ENCODE measurements around the gene OR2T35. TPM values are rescaled to one million over a fixed set of nuclear protein-coding genes. Genes with fewer than 3 reads are reported as not detected.

Gene OR2T35
- total and polyA plus RNA-seq, 8 donors, result not detected

GRCh38 chr1:248599396-248599795 is 45.7 kb downstream of the OR2T35 start:
- Histone ChIP-seq H3K4me3 (no peak overlapping the region), H3K4me1 (no peaks in the 10 kb centered on the region), H3K9me3 (peaks cover 0 to 4% (median 0%) of the 10 kb centered on the region in 4 donors), H3K27ac (no peak overlapping the region), H3K36me3 (no peaks in the 10 kb centered on the region), H3K27me3 (no peaks in the 10 kb centered on the region)
- no peak for DNase-seq
- TF ChIP-seq POLR2AphosphoS5 (IDR thresholded peaks at IDR 0.05), result no peak
- no peak for TF ChIP-seq EP300 (IDR thresholded peaks at IDR 0.05)
- 67 to 79% (median 77%) methylated on average over 8 of the region's 8 CpGs for WGBS, 5 donors
- intact Hi-C loops (cut with DNase I; ENCODE audit: low total_unique reads), result no loop called here

GRCh38 chr1:248597589-248597988 is 47.5 kb downstream of the OR2T35 start, which contains the start of gene OR2T10:
Gene OR2T10 (minus strand): TSS chr1:248597700. CDS start chr1:248593768, 3,932 bp downstream.
- 86 to 94% (median 87%) methylated on average over 6 of the region's 6 CpGs for WGBS, 5 donors
- no peaks in the 10 kb centered on the region for H3K36me3 ChIP-seq
- no peaks in the 10 kb centered on the region for H3K9me3 ChIP-seq
- no peak for TF ChIP-seq POLR2A (IDR thresholded peaks at IDR 0.05)
- no peak for TF ChIP-seq EP300 (IDR thresholded peaks at IDR 0.05)
- no peak for TF ChIP-seq POLR2AphosphoS5 (IDR thresholded peaks at IDR 0.05)
- TF ChIP-seq, protein P1, sequence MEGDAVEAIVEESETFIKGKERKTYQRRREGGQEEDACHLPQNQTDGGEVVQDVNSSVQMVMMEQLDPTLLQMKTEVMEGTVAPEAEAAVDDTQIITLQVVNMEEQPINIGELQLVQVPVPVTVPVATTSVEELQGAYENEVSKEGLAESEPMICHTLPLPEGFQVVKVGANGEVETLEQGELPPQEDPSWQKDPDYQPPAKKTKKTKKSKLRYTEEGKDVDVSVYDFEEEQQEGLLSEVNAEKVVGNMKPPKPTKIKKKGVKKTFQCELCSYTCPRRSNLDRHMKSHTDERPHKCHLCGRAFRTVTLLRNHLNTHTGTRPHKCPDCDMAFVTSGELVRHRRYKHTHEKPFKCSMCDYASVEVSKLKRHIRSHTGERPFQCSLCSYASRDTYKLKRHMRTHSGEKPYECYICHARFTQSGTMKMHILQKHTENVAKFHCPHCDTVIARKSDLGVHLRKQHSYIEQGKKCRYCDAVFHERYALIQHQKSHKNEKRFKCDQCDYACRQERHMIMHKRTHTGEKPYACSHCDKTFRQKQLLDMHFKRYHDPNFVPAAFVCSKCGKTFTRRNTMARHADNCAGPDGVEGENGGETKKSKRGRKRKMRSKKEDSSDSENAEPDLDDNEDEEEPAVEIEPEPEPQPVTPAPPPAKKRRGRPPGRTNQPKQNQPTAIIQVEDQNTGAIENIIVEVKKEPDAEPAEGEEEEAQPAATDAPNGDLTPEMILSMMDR (IDR thresholded peaks at IDR 0.05), result no peak
- intact Hi-C loops (cut with DNase I; ENCODE audit: low total_unique reads), result no loop called here
- H3K4me3 ChIP-seq, result no peak within 1 kb of the TSS
- no peak within 1 kb of the TSS for H3K27ac ChIP-seq
- H3K27me3 ChIP-seq, result no peaks in the 10 kb centered on the region
- DNase-seq, result no peak
- H3K4me1 ChIP-seq, result no peaks in the 10 kb centered on the region

- no peaks in the 10 kb centered on the region for H3K4me1 ChIP-seq
- intact Hi-C loops (cut with DNase I; ENCODE audit: low total_unique reads), result no loop called here
- no peaks in the 10 kb centered on the region for H3K27me3 ChIP-seq
- no peaks in the 10 kb centered on the region for H3K9me3 ChIP-seq
- WGBS, 5 donors, result 64 to 87% (median 76%) methylated on average over 2 of the region's 2 CpGs
- DNase-seq, result no peak
- H3K27ac ChIP-seq, result no peak overlapping the region
- H3K36me3 ChIP-seq, result no peaks in the 10 kb centered on the region
- no peak for TF ChIP-seq POLR2A (IDR thresholded peaks at IDR 0.05)
- TF ChIP-seq EP300 (IDR thresholded peaks at IDR 0.05), result no peak
- TF ChIP-seq, protein P1 (IDR thresholded peaks at IDR 0.05), result no peak
- TF ChIP-seq POLR2AphosphoS5 (IDR thresholded peaks at IDR 0.05), result no peak
- no peak overlapping the region for H3K4me3 ChIP-seq
Observed at GRCh38 chr1:248596615-248597014, 48.5 kb downstream of the OR2T35 start.

DNA sequence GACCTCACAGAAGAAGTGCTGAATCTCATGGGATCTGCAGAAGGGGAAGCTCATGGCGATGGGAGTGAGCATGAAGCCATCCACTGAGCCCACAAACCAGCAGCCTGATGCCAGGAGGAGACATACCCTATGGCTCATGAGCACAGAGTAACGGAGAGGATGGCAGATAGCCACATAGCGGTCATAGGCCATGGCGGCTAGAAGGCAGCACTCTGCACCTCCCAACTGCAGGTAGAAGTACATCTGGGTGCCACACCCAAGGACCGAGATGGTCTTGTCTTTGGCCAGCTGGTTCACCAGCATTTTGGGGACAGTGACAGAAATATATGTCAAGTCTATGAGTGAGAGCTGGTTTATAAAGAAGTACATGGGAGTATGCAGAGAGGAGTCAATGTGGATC is 51.9 kb downstream of the OR2T35 start:
- intact Hi-C loops (cut with DNase I; ENCODE audit: low total_unique reads), result no loop called here
- Histone ChIP-seq H3K36me3 (no peaks in the 10 kb centered on the region), H3K27ac (no peak overlapping the region), H3K4me3 (no peak overlapping the region), H3K27me3 (no peaks in the 10 kb centered on the region), H3K9me3 (no peaks in the 10 kb centered on the region), H3K4me1 (no peaks in the 10 kb centered on the region)
- TF ChIP-seq POLR2AphosphoS5 (IDR thresholded peaks at IDR 0.05), result no peak
- TF ChIP-seq, protein P1 (IDR thresholded peaks at IDR 0.05), result no peak
- no peak for TF ChIP-seq EP300 (IDR thresholded peaks at IDR 0.05)
- TF ChIP-seq POLR2A (IDR thresholded peaks at IDR 0.05), result no peak
- no peak for DNase-seq
- 83 to 90% (median 87%) methylated on average over 5 of the region's 5 CpGs for WGBS, 5 donors

DNA sequence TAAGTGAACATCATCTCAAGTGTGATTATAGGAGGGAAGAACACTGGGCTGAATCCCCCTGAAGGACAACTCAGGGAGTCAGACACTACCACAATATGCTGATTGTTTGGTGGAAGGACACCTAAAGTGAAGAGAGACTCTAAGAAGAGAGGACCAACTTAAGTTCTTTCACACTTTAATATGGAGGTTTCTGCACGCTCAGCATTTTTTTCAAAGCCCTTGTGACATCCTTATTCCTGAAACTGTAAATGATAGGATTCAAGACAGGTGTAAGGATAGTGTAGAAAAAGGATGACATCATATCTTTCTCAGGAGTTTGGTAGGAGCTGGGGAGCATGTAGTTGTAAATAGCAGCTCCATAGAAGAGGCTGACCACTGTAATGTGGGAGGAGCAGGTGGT is 52.4 kb downstream of the OR2T35 start:
- no peaks in the 10 kb centered on the region for H3K36me3 ChIP-seq
- DNase-seq, result no peak
- H3K4me3 ChIP-seq, result no peak overlapping the region
- TF ChIP-seq POLR2A (IDR thresholded peaks at IDR 0.05) (no peak), EP300 (IDR thresholded peaks at IDR 0.05) (no peak)
- no peak overlapping the region for H3K27ac ChIP-seq
- no peaks in the 10 kb centered on the region for H3K27me3 ChIP-seq
- no peaks in the 10 kb centered on the region for H3K9me3 ChIP-seq
- H3K4me1 ChIP-seq, result no peaks in the 10 kb centered on the region
- WGBS, 5 donors, result 76 to 83% (median 78%) methylated on average over 1 of the region's 1 CpG
- intact Hi-C loops (cut with DNase I; ENCODE audit: low total_unique reads), result no loop called here
